HepG2 (cell line): Measurements from ENCODE around the gene PPP1R18. TPM values are rescaled to one million over a fixed set of nuclear protein-coding genes. Genes with fewer than 3 reads are reported as not detected.
A peak's percentile ranks its signal among the peaks of the same experiment; 100 is the strongest.

Experiments
- BORCS8-MEF2B ChIP-seq: sonication (generic); formaldehyde crosslinking; IDR thresholded peaks from 2 replicates; pipeline ENCODE4 v1.8.0; 2022; ENCODE audit warnings: mild to moderate bottlenecking, missing genetic modification reagents
- ERF ChIP-seq: IDR thresholded peaks from 2 replicates; pipeline ENCODE4 v1.6.1; 2018; ENCODE audit warnings: missing biosample characterization, missing genetic modification reagents
- GATAD1 ChIP-seq: IDR thresholded peaks from 2 replicates; pipeline ENCODE4 v1.6.1; 2016; ENCODE audit warnings: missing genetic modification reagents, missing compliant biosample characterization
- JUN ChIP-seq: sonication (generic); formaldehyde crosslinking; IDR thresholded peaks from 2 replicates; pipeline ENCODE4 v1.4.0; 2020; ENCODE audit warnings: mild to moderate bottlenecking, missing genetic modification reagents
- KDM5B ChIP-seq: sonication (generic); formaldehyde crosslinking; IDR thresholded peaks from 2 replicates; pipeline ENCODE4 v1.4.0; 2020; ENCODE audit warnings: missing genetic modification reagents, mild to moderate bottlenecking, borderline replicate concordance
- MAFG ChIP-seq: sonication (generic); formaldehyde crosslinking; IDR thresholded peaks from 2 replicates; pipeline ENCODE4 v1.5.1; 2020; ENCODE audit warnings: mild to moderate bottlenecking, missing genetic modification reagents
- MIER2 ChIP-seq: IDR thresholded peaks from 2 replicates; pipeline ENCODE4 v1.6.1; 2016; ENCODE audit warnings: missing biosample characterization, missing genetic modification reagents
- MLLT10 ChIP-seq: sonication (generic); formaldehyde crosslinking; IDR thresholded peaks from 2 replicates; pipeline ENCODE4 v1.4.0; 2020; ENCODE audit warnings: missing genetic modification reagents
- NFE2L1 ChIP-seq: sonication (generic); formaldehyde crosslinking; IDR thresholded peaks from 2 replicates; pipeline ENCODE4 v1.4.0; 2020; ENCODE audit warnings: missing genetic modification reagents, mild to moderate bottlenecking, borderline replicate concordance
- NKX3-1 ChIP-seq: sonication (generic); formaldehyde crosslinking; IDR thresholded peaks from 2 replicates; pipeline ENCODE4 v1.5.0; 2020; ENCODE audit warnings: missing genetic modification reagents
- PHB2 ChIP-seq: fragments of 450-650 bp; IDR thresholded peaks from 2 replicates; pipeline ENCODE4 v1.6.1; 2018; ENCODE audit not compliant: partially characterized antibody
- PPARG ChIP-seq: conservative IDR thresholded peaks from 2 replicates; pipeline ENCODE4 v1.6.1; 2016; ENCODE audit warnings: missing biosample characterization, missing genetic modification reagents
- RCOR2 ChIP-seq: IDR thresholded peaks from 2 replicates; pipeline ENCODE4 v1.6.1; 2016; ENCODE audit warnings: missing biosample characterization, missing genetic modification reagents
- RFXANK ChIP-seq: IDR thresholded peaks from 2 replicates; pipeline ENCODE4 v1.6.1; 2016
- SMAD3 ChIP-seq: sonication (generic); formaldehyde crosslinking; IDR thresholded peaks from 2 replicates; pipeline ENCODE4 v1.4.0; 2020; ENCODE audit warnings: missing genetic modification reagents
- TARDBP ChIP-seq: sonication (generic); formaldehyde crosslinking; IDR thresholded peaks from 2 replicates; pipeline ENCODE4 v1.8.0; 2022; ENCODE audit warnings: mild to moderate bottlenecking, missing genetic modification reagents
- ZFP82 ChIP-seq: sonication (generic); formaldehyde crosslinking; IDR thresholded peaks from 2 replicates; pipeline ENCODE4 v1.5.1; 2020; ENCODE audit warnings: mild to moderate bottlenecking, missing genetic modification reagents, borderline replicate concordance
- ZNF160 ChIP-seq: sonication (generic); formaldehyde crosslinking; IDR thresholded peaks from 2 replicates; pipeline ENCODE4 v1.8.0; 2022; ENCODE audit warnings: mild to moderate bottlenecking, inconsistent platforms, missing genetic modification reagents
- ZNF639 ChIP-seq: conservative IDR thresholded peaks from 2 replicates; pipeline ENCODE4 v1.6.1; 2018; ENCODE audit warnings: missing genetic modification reagents
- ZNF740 ChIP-seq: sonication (generic); formaldehyde crosslinking; IDR thresholded peaks from 2 replicates; pipeline ENCODE4 v1.4.0; 2020; ENCODE audit warnings: missing genetic modification reagents
- ZNF790 ChIP-seq: sonication (generic); formaldehyde crosslinking; IDR thresholded peaks from 2 replicates; pipeline ENCODE4 v1.8.0; 2022; ENCODE audit warnings: missing genetic modification reagents, mild to moderate bottlenecking, borderline replicate concordance
- ZNF841 ChIP-seq: sonication (generic); formaldehyde crosslinking; IDR thresholded peaks from 2 replicates; pipeline ENCODE4 v1.8.1; 2023; ENCODE audit warnings: missing genetic modification reagents, borderline replicate concordance
- polyA plus RNA-seq, 8 experiments: library from polyadenylated mRNA; depleted of rRNA in 3 of 8; stranded (reverse) in 7 of 8; unstranded in 1 of 8; fragments of >200 nt; fragmentation: Illumina TruSeq in 4 of 8; extraction: Trizol in 4 of 8; gene quantifications; 2 replicates each; pipeline versions ENCODE4 v1.2.1 to v1.2.3, GENCODE V29; 2011 to 2016; ENCODE audit warnings: low read depth in 4 of 8, missing spikeins in 1 of 8, mixed read lengths in 1 of 8; ENCODE audit not compliant: insufficient read depth in 1 of 8
- total RNA-seq, 5 experiments: library from RNA; depleted of rRNA; stranded (reverse); fragments of >200 nt; fragmentation: Illumina TruSeq; extraction: Trizol; gene quantifications; 2 replicates each; pipeline ENCODE4 v1.2.3, GENCODE V29; 2016; ENCODE audit warnings: low read depth in 1 of 5
- TF ChIP-seq, protein P1 (sequence below), 2 experiments: sonication (generic) in 1 of 2; formaldehyde crosslinking in 1 of 2; IDR thresholded peaks; 2 replicates each; pipeline versions ENCODE4 v1.4.0 to v1.6.1; 2016 to 2020; ENCODE audit warnings: borderline replicate concordance in 1 of 2, low read depth in 1 of 2, mild to moderate bottlenecking in 1 of 2, missing genetic modification reagents in 1 of 2
- TF ChIP-seq, protein P2 (sequence below): sonication (generic); formaldehyde crosslinking; IDR thresholded peaks from 2 replicates; pipeline ENCODE4 v1.8.0; 2022; ENCODE audit warnings: missing genetic modification reagents, low read depth, mild to moderate bottlenecking, borderline replicate concordance

Gene PPP1R18
- total and polyA plus RNA-seq, 2 of the 13 experiments (the other 11 are each of a cell fraction or from before 2014, with no cell fraction given), result 4.9 to 9.2 TPM

- TF ChIP-seq, protein P1, sequence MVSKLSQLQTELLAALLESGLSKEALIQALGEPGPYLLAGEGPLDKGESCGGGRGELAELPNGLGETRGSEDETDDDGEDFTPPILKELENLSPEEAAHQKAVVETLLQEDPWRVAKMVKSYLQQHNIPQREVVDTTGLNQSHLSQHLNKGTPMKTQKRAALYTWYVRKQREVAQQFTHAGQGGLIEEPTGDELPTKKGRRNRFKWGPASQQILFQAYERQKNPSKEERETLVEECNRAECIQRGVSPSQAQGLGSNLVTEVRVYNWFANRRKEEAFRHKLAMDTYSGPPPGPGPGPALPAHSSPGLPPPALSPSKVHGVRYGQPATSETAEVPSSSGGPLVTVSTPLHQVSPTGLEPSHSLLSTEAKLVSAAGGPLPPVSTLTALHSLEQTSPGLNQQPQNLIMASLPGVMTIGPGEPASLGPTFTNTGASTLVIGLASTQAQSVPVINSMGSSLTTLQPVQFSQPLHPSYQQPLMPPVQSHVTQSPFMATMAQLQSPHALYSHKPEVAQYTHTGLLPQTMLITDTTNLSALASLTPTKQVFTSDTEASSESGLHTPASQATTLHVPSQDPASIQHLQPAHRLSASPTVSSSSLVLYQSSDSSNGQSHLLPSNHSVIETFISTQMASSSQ (IDR thresholded peaks at IDR 0.05; ENCODE audit: low read depth), result peak; percentile 66
- TF ChIP-seq, protein P1 (CRISPR knock-in tag; IDR thresholded peaks at IDR 0.05; ENCODE audit: borderline replicate concordance), result peak; percentile 91; the same call in 1 of the 2 replicates
- TF ChIP-seq ZNF790 (no peak), KDM5B (CRISPR knock-in tag) (0 out of 2 replicates have a peak, but pooled peaks have one; percentile 60), GATAD1 (CRISPR knock-in tag) (peak; percentile 92), MLLT10 (no peak), ZNF841 (CRISPR knock-in tag) (peak; percentile 89; the same call in 1 of the 2 replicates), ZNF639 (peak; percentile 96), MAFG (CRISPR knock-in tag) (peak; percentile 97), NKX3-1 (CRISPR knock-in tag) (no peak; the same call in 1 of the 2 replicates), NFE2L1 (CRISPR knock-in tag) (peak; percentile 99), PHB2 (no peak), TARDBP (CRISPR knock-in tag) (peak; percentile 99), MIER2 (CRISPR knock-in tag) (peak; percentile 84), JUN (CRISPR knock-in tag) (peak; percentile 91), RCOR2 (CRISPR knock-in tag) (peak; percentile 29; the same call in 1 of the 2 replicates), ZFP82 (CRISPR knock-in tag) (0 out of 2 replicates have a peak, but pooled peaks have one; percentile 65), SMAD3 (CRISPR knock-in tag) (peak; percentile 96; the same call in 1 of the 2 replicates), RFXANK (peak; percentile 93; the same call in 1 of the 2 replicates), ERF (CRISPR knock-in tag) (peak; percentile 95), PPARG (CRISPR knock-in tag) (peak; percentile 52; the same call in 1 of the 2 replicates), ZNF160 (CRISPR knock-in tag) (peak; percentile 87; the same call in 1 of the 2 replicates), ZNF740 (CRISPR knock-in tag) (no peak), BORCS8-MEF2B (CRISPR knock-in tag) (peak; percentile 98)
- TF ChIP-seq, protein P2, sequence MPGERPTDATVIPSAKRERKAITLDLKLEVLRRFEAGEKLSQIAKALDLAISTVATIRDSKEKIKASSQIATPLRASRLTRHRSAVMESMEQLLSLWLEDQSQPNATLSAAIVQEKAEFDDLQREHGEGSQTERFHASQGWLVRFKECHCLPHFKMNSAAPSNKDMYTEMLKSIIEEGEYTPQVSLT (CRISPR knock-in tag), result 0 out of 2 replicates have a peak, but pooled peaks have one; percentile 41
These were observed 30.8 kb upstream of the PPP1R18 start, which contains the start of gene MDC1 (continued) for GRCh38 chr6:30717129-30717844.
